GM21381 (cell line): Measurements from ENCODE around the gene MAP3K15.
A peak's percentile ranks its signal among the peaks of the same experiment; 100 is the strongest.

Source experiments
- ATAC-seq: cut with Tn5 transposase; IDR thresholded peaks from one replicate; pipeline ENCODE4 v1.9.1; 2021; ENCODE audit warnings: mild to moderate bottlenecking, moderate library complexity; ENCODE audit not compliant: unreplicated experiment

Gene MAP3K15, protein sequence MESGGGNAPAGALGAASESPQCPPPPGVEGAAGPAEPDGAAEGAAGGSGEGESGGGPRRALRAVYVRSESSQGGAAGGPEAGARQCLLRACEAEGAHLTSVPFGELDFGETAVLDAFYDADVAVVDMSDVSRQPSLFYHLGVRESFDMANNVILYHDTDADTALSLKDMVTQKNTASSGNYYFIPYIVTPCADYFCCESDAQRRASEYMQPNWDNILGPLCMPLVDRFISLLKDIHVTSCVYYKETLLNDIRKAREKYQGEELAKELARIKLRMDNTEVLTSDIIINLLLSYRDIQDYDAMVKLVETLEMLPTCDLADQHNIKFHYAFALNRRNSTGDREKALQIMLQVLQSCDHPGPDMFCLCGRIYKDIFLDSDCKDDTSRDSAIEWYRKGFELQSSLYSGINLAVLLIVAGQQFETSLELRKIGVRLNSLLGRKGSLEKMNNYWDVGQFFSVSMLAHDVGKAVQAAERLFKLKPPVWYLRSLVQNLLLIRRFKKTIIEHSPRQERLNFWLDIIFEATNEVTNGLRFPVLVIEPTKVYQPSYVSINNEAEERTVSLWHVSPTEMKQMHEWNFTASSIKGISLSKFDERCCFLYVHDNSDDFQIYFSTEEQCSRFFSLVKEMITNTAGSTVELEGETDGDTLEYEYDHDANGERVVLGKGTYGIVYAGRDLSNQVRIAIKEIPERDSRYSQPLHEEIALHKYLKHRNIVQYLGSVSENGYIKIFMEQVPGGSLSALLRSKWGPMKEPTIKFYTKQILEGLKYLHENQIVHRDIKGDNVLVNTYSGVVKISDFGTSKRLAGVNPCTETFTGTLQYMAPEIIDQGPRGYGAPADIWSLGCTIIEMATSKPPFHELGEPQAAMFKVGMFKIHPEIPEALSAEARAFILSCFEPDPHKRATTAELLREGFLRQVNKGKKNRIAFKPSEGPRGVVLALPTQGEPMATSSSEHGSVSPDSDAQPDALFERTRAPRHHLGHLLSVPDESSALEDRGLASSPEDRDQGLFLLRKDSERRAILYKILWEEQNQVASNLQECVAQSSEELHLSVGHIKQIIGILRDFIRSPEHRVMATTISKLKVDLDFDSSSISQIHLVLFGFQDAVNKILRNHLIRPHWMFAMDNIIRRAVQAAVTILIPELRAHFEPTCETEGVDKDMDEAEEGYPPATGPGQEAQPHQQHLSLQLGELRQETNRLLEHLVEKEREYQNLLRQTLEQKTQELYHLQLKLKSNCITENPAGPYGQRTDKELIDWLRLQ (N-terminal part only)

DNA sequence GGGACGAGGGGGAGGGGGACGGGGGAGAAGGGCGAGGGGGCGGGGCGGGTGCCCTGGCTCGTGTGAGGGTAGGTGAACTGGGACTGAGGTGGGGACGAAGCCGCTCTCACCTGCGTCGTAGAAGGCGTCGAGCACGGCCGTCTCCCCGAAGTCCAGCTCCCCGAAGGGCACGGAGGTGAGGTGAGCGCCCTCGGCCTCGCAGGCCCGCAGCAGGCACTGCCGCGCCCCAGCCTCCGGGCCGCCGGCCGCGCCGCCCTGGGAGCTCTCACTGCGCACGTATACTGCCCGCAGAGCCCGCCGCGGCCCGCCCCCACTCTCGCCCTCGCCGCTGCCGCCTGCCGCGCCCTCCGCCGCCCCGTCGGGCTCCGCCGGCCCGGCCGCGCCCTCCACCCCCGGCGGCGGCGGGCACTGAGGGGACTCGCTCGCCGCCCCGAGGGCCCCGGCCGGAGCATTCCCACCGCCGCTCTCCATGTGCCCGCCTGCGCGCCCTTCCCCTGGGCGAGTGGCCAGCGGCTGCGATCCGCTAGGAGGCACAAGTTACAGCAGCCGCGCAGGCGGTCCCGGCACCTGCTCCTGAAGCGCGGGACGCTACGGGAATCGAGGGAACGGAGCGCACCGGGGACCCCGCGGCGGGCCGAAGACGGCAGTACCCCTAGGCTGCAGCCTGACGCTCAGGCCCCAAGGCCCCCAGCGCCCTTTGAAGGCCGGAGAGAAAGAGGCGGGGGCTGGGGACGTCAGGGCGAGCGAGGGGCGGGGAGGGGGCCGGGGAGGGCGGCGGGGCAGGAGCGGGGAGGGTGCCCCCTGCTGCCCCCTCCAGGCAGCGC lies at the start of gene MAP3K15:
Gene MAP3K15, minus strand, starts transcription at position 718 of the 824 bp plus-strand sequence. Its CDS starts 247 bp downstream, at position 471.
- ATAC-seq = no peak

DNA sequence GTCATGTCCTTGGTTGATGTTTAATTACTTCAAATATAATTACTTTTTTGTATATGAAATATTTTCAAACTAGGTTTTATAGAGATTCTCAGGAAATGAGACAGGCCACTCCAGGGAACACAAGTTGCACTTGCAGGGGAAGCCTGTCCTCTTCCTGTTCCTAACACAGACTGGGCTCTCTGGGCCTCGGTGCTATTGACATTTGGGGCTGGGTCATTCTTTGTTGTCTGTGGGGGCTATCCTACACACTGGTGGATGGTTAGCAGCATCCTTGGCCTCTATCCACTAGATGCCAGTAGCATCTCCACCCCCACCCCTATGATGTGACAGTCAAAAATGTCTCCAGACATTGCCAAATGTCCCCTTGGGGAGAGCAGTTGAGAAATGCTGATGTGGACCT lies 49.3 kb upstream of the MAP3K15 start:
- ATAC-seq = no peak

DNA sequence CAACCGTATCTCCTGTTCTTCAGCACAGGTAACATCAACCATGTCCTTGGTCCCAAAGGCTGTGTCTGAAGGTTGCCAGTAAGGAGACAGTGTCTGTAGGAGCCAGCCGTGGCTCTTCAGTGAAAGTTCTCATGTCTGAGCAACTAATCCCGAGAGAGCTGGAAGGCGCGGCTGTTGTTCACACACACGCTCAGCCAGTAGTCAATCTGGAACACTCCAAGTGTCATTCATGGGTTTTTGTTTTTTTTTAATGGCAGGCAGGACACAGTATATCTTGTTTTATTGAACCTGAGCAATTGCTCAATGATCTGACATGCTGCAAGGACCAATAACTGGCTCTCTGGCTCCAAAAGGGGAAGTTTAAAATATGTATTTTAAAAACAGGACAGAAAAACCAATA lies 48.4 kb upstream of the MAP3K15 start:
- ATAC-seq = peak; percentile 33

DNA sequence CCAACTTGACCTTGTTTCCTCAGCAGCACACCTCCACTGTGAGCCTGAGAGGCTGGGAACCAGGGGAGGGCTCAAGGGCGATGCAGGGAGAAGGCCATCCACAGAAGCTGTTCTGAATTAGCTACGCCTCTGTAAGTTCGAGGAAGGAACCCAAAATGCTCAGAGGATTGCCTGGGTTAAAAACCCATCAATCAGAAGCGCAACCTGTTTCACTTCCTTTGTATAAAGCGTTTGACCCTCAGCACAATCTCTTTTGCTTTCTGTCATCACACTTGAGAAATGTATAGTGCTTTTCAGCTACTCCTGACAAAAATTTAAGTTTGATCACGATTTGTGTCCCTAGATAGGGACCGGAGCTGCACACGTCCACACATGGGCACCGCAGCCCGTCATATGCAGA lies 48.0 kb upstream of the MAP3K15 start:
- peak; percentile 67 for ATAC-seq

DNA sequence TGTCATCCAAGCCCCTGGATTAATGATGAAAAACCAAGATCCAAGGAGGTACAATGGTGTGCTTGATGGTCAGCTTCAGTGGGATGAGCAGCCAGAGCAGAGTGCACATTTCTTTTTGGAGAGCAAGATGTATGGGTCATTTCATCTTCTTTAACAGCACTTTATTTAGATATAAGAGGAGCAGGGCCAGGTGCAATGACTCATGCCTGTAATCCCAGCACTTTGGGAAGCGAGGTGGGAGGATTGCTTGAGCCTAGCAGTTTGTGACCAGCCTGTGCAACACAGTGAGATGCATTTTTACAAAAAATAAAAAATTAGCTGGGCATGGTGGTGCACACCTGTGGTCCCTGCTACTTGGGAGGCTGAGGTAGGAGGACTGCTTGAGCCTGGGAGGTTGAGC lies 45.3 kb upstream of the MAP3K15 start:
- no peak for ATAC-seq

DNA sequence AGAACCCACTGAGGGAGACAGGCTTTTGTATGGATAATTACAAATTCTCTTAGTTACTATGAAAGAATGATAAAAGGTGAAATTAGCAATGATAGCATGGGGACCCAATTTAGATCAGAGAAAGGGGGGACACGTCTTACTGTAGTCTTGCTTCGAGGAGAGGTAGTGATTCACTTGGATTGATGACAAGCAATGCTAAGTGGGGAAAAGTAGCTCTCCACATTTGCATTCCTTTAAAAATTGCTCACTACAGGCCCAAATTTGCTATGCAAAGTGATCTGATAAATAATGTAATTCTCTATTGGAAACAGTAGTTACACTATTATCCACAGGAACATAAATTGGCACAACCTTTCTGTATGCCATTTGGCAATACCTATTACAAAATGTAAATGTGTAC lies 42.5 kb upstream of the MAP3K15 start:
- no peak for ATAC-seq

DNA sequence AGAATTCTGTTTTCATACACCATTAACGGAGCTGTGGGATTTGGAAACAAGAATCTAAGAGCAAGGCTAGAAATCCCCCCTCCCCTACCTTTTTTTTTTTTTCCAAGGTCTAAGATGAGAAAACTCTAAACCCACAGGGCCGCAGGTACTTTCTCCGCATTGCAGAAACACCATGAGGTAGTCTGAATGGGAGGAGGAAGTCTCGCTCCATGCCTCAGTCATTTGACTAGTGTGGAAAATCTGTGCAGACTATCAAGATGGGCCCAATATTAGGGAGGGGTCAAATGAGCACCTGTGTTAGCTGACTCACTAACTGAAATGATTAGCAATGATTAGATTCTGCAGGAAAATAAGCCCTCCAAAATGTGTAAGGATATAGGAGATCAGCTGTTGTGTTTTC lies 40.9 kb upstream of the MAP3K15 start:
- ATAC-seq = no peak

DNA sequence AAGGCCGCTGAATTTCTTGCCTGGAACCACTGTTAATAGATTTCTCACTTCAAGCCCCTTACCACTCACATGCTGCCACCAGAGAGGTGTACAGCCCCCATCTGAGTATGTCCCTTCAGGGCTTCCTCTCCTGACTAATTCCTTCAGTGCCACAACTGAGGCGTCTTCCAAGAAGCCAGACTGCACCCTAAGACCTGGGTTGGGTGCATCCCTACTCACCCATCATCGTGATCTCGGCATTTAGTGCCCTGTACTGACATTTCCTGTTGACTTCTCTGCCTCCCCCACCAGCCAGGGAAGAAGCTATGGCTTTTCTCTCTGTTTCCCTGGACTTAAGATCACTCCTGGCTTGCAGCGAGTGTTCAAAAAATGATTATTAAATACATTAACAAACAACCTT lies 40.4 kb upstream of the MAP3K15 start:
- no peak for ATAC-seq

DNA sequence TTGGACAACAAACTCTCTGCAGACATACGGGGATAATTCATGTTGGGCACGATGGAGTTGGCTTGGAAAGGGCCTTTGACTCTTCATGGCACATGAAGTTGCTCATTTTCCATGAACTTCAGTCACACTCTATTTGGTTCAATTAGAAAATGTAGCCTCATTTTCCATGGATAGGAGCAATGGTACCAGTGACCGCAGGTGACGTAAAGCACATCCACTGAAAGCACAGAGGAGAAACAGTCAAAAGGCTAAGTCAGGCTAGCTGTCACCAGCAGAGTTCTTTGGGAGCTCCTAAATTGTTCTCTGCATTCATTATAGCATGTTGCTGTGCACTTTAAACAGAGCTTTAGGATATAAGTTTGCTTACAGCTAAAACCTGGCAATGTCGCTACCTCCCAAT lies 39.9 kb upstream of the MAP3K15 start:
- ATAC-seq = no peak

DNA sequence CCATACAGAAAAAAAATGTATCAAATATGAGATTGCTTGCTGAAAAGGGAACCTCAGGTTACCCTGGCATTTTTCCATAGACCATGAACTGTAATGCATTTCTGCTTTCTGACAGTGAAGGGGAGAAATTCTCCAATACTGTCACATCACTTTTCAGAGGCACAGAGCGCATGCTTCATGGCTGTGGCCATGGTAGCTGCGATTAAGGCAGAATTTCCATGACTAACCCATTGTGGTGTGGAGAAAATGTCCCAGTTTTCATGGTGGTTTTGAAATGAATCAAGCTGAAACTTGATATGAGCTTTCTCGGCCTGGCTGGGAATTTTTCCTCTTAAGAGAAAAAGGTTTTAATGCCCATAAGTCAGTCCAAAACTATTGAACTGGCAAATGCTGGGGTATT lies 39.5 kb upstream of the MAP3K15 start:
- ATAC-seq = peak; percentile 56

DNA sequence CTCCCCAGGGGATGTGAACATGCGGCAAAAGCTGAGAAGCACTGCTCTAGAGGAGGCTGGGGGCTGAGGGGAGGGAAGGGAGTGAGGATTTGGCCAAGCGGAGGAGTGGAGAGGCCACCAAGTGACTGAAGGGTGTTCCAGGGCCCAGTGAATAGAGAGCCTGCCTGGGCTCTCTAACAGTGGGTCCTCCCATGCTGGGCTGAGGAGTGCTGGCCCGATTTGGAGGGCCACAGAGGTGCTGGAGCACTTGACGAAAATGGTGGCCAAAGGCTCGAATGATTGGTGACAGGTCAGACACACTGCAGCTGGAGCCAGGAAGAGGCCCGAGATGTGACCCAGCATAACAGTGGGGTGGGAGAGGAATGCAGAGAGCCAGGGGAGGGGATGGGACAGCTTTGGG lies 37.5 kb upstream of the MAP3K15 start:
- no peak for ATAC-seq

DNA sequence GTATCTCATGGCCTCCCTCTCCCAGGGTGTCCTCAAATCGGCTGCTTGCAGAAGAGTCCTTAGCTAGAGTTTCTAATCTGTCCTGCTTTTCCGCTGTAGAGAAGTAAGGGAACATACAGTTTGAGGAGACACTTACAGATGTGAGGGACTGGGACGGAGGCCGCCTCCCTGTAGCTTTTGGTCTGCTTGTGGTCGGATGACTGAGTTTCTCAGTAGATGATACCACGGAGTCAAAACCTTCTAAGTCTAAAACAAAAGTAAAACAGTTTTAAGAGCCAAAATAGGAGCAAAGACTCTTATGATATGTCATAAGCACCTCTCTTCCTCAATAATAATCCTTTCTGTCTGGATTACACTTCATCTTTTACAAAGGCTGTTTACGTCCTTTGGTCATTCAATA lies 34.5 kb upstream of the MAP3K15 start:
- ATAC-seq = no peak

DNA sequence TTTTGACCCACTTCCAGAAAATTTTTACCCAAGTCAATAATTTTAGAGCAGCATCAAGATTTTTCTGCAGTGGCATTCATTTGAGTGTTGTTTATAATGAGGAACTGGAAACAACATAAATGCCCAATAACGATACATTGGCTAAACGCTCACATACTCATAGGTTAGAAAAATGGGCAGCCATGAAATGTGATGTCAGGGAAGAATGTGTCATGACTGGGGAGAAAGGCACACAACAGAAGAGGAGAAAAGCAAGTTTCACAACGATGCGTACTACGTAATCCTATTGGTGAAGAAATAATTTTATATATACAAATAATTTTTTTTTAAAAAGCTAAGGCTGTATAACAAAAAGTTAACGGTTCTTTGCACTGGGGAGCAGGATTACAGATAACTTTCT lies 33.6 kb upstream of the MAP3K15 start:
- no peak for ATAC-seq

DNA sequence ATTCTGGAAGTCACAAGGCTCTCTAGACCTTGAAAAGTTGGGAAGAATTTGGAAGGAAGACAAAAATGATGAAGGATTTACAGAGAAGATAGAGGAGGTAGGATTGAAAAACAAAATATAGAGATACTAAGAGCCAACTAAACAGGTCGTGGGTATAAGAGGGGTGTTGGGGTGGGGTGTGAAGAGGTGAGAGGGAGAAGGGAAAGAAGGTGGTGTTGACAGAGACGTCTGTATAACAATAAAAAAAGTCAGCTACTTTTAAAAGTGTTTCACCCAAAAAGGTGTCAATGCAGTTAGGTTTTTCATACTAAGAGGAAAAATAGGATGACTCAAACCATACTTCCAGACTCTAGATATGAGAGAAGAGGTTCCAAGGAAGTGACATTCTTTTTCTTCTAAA lies 33.0 kb upstream of the MAP3K15 start:
- ATAC-seq = no peak

DNA sequence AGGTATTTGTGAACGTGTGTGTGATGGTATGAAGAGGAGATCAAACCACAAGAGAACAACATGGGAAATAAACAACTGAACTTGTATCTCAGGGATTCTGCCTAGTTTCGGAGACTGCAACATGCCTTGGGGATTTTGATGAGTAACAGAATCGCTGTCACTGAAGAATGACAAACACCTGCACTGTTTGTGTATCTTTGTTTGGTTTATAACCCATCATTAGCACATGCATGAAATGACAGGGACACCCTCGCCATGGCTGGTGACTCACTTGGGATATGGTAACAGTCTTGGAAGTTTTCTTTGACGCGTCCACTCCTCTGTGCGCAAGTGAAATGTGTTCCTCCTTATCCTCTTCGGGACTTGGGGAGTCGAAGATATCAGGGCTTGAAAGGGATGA lies 30.3 kb upstream of the MAP3K15 start:
- no peak for ATAC-seq

DNA sequence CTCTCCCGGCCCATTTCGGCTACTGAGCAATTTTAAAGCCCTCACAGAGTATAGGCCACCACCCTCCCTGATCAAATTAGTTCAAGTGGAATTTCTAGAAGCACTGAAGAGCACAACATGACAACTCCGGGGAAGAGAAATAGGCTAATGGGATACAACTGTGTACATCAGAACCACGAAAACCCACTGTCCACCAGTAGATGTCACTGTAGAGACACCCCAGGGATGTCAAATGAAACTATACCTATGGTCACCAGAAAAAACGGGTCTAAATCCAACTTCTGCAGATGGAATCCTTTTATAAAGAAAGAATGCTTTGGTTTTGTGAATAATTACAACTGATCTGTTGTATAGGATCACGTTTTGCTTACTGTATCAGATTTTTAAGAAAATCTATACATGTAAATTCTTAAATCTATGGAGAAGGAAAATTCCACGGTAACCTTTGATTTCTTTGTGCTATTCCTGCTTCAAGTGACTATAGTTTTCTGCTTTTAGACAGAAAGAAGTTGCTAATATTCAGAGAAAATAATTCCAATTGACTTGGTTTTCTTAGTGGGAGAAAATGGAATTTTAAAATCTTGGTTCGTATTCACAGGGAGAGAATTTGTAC lies 29.5 kb upstream of the MAP3K15 start:
- ATAC-seq = no peak

DNA sequence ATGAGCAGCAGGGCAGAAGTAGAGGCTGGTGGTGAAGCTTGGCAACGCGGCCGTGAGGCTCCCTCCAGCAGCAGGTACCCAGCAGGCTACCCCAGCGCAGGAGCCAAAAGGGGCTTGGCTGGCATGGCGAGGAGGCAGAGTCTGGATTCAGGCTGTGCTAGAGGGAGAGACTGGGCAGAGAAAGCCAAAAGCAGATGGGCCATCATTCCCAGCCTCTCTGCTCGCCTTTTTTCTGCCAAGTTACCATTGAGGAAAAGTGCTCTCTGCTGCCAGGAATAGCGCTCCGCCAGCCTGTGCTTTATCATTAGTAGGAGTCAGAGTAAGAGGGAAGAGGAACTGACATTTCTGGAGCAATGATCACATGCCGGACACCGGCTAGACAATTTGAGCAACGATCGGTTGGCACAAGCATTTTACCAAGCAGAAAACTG lies 28.7 kb upstream of the MAP3K15 start:
- no peak for ATAC-seq

DNA sequence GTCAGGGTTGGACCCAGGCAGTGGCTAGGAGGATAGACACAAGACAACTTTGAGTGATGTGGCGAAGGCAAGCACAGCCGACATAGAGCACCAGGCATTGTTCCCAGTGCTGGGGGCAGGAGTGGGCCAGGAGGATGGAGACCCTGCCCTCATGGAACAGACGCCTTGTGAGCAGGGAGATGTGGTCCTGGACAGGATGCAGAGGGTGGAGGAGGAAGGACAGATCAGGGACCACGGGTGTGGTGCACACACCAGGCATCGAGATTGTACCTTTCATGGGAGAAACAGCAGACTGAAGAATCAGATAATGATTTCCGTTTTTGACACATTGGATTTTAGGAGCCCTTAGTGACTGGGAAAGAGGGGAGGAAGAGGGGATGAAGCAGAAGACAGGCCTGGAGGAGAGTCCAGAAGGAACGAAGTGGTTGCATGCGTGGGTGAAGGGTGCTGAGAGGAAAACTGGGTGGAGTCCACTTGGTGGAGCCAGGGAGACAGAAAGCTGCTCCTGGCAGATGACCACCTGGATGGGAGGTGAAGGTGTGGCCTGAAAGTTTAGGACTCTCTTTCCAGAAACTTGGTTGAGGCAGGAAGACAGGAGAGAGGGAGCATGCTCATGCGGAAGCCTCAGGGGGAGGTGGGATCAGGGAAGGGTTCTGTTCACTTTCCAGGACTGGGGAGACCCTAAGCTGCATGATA lies 27.9 kb upstream of the MAP3K15 start:
- no peak for ATAC-seq

DNA sequence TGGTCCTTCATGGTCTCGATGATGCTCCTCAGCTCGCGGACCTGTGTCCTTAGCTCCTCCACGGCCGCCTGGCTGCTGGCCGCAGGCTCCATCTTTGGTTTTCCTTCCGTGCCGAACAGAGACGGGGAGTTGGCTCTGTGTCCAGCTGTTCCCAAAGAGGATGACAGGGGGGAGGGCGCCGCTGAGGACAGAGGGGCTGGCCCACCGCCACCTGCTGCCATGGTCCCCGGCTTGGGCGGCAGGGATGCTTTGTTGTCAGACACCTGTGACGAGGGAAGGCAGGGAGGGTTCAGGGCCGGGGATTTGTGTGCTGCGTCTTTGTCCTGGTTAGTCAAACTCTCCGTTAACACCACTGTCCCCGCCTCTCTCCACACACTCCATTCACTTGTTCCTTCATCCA lies 26.6 kb upstream of the MAP3K15 start:
- no peak for ATAC-seq
